HEK293T (cell line): ENCODE data around the gene RSAD2.

Experiments used
- FOXA1 ChIP-seq: fragments of 450-650 bp; IDR thresholded peaks from 2 replicates; pipeline ENCODE4 v1.6.1; 2016; ENCODE audit warnings: mild to moderate bottlenecking
- FOXM1 ChIP-seq: fragments of 450-650 bp; IDR thresholded peaks from 2 replicates; pipeline ENCODE4 v1.6.1; 2017; ENCODE audit warnings: mild to moderate bottlenecking, borderline replicate concordance
- LEF1 ChIP-seq: fragments of 450-650 bp; IDR thresholded peaks from 2 replicates; pipeline ENCODE4 v1.6.1; 2017; ENCODE audit warnings: mild to moderate bottlenecking, borderline replicate concordance
- SP1 ChIP-seq: fragments of 450-650 bp; IDR thresholded peaks from 2 replicates; pipeline ENCODE4 v1.6.1; 2017
- TARDBP ChIP-seq: fragments of 450-650 bp; IDR thresholded peaks from 2 replicates; pipeline ENCODE4 v1.6.1; 2016
- ZNF384 ChIP-seq: fragments of 450-650 bp; IDR thresholded peaks from 2 replicates; pipeline ENCODE4 v1.6.1; 2016

DNA sequence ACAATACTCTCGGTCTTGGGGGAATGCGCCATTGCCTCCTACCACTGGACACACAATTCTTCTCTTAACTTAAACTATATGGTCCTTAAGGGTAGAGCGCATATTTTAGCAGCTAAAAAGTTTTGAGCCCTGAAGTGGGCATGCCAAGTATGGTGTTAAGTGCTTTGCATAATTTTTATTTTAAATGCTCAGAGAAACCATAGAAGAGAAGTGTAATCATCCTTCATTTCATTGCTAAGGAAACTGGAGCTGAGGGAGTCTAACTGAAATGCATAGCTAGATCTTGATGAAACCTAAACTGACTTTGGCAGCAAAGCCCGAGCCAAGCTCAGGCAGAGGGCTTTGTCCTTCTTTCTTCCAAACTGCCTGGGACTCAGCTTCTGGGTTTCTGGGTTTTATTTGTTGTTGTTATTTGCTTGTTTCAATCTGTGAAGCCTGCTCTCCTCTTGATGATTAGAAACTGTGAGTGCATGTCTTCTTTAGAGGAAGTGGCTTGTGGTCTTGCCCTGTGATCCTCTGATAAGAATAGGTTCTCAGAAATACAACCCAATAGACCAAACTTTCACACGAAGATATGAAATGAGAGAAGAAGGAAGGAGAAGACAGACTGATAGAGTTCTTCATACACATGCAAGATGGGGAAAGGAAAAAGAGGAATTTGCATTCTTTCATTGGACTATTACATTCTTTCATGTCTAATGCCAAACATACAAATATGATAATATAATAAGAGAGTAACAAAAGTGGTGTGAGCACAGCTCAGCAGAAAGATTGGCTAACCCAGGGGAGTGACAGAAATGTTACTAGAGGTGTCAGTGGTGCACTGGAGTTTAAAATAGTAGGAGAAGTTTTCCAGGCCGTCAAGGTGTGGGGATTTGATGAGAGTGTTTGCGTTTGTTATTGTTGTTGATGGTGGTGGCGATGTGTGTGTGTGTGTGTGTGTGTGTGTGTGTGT lies 32.1 kb downstream of the RSAD2 start:
- no peak for TF ChIP-seq TARDBP
- TF ChIP-seq ZNF384 = no peak
- no peak for TF ChIP-seq FOXA1
- TF ChIP-seq LEF1 = no peak
- TF ChIP-seq FOXM1 = no peak
- no peak for TF ChIP-seq SP1
